Neural cell (in vitro differentiated cells): ENCODE results near the gene EMC6. TPM values are rescaled to one million over a fixed set of nuclear protein-coding genes. Genes with fewer than 3 reads are reported as not detected.

Experiments
- H2AFZ ChIP-seq: fragments of 200-600, 300-800 bp; sonication (generic), shearing (Covaris generic); 2 replicates; pipeline ENCODE4 v1.6.0; 2014; ENCODE audit warnings: low read depth, mild to moderate bottlenecking, antibody characterized with exemption, low read length, moderate library complexity
- H3F3A ChIP-seq: fragments of 200-600 bp; shearing (Covaris generic); 2 replicates; pipeline ENCODE4 v1.6.1; 2016; ENCODE audit warnings: mild to moderate bottlenecking, moderate library complexity, mixed read lengths, antibody characterized with exemption, low read length; ENCODE audit not compliant: insufficient read depth, poor library complexity, severe bottlenecking
- H3K27ac ChIP-seq: fragments of 200-600, 300-800 bp; sonication (generic), shearing (Covaris generic); 2 replicates; pipeline ENCODE4 v1.5.1; 2014; ENCODE audit warnings: mild to moderate bottlenecking, low read length, moderate library complexity
- H3K27me3 ChIP-seq: fragments of 300-800, 200-600 bp; sonication (generic), shearing (Covaris generic); 2 replicates; pipeline ENCODE4 v1.6.0; 2014; ENCODE audit warnings: mild to moderate bottlenecking, low read depth, low read length, moderate library complexity; ENCODE audit not compliant: insufficient read depth
- H3K36me3 ChIP-seq: fragments of 300-800, 200-600 bp; sonication (generic), shearing (Covaris generic); 2 replicates; pipeline ENCODE4 v1.5.1; 2014; ENCODE audit warnings: mild to moderate bottlenecking, antibody characterized with exemption, low read length, moderate library complexity; ENCODE audit not compliant: insufficient read depth
- H3K4me2 ChIP-seq: fragments of 300-800, 200-600 bp; sonication (generic), shearing (Covaris generic); 2 replicates; pipeline ENCODE4 v1.6.0; 2014; ENCODE audit warnings: mild to moderate bottlenecking, low read length
- H3K4me3 ChIP-seq: fragments of 300-800, 200-600 bp; sonication (generic), shearing (Covaris generic); 2 replicates; pipeline ENCODE4 v1.5.1; 2014; ENCODE audit warnings: mild to moderate bottlenecking, low read length, moderate library complexity
- H3K79me2 ChIP-seq: fragments of 200-600 bp; shearing (Covaris generic); replicated peaks from 2 replicates; pipeline ENCODE4 v1.6.0; 2014; ENCODE audit warnings: mild to moderate bottlenecking, low read length, moderate library complexity; ENCODE audit not compliant: insufficient read depth
- H3K9ac ChIP-seq: fragments of 300-800, 200-600 bp; sonication (generic), shearing (Covaris generic); 2 replicates; pipeline ENCODE4 v1.6.1; 2016; ENCODE audit warnings: mild to moderate bottlenecking, low read length, mixed read lengths
- H3K9me2 ChIP-seq: fragments of 200-600 bp; shearing (Covaris generic); 2 replicates; pipeline ENCODE4 v1.6.1; 2016; ENCODE audit warnings: mild to moderate bottlenecking, low read length, mixed read lengths; ENCODE audit not compliant: insufficient read depth
- H3K9me3 ChIP-seq: fragments of 200-600, 300-800 bp; sonication (generic), shearing (Covaris generic); 2 replicates; pipeline ENCODE4 v1.6.1; 2016; ENCODE audit warnings: mild to moderate bottlenecking, mixed run types, low read length, moderate library complexity, mixed read lengths
- H4K20me1 ChIP-seq: fragments of 200-600 bp; shearing (Covaris generic); 2 replicates; pipeline ENCODE4 v1.6.1; 2016; ENCODE audit warnings: mild to moderate bottlenecking, mixed run types; ENCODE audit not compliant: insufficient read depth
- EP300 ChIP-seq: fragments of 450-650 bp; conservative IDR thresholded peaks from 2 replicates; pipeline ENCODE4 v1.6.1; 2014; ENCODE audit warnings: antibody characterized with exemption, mild to moderate bottlenecking, moderate library complexity; ENCODE audit not compliant: poor library complexity, severe bottlenecking
- EZH2 ChIP-seq: fragments of 200-600, 300-800 bp; shearing (Covaris generic), sonication (generic); IDR thresholded peaks from 2 replicates; pipeline ENCODE4 v1.6.1; 2014; ENCODE audit warnings: antibody characterized with exemption, low read length, borderline replicate concordance, mild to moderate bottlenecking; ENCODE audit not compliant: insufficient read depth, poor library complexity, severe bottlenecking
- MXI1 ChIP-seq: fragments of 450-650 bp; conservative IDR thresholded peaks from 2 replicates; pipeline ENCODE4 v1.6.1; 2014; ENCODE audit warnings: antibody characterized with exemption, mild to moderate bottlenecking; ENCODE audit not compliant: poor library complexity, severe bottlenecking
- POLR2AphosphoS5 ChIP-seq: IDR thresholded peaks from 2 replicates; pipeline ENCODE4 v1.6.1; 2012
- RAD21 ChIP-seq: fragments of 450-650 bp; conservative IDR thresholded peaks from 2 replicates; pipeline ENCODE4 v1.6.1; 2014; ENCODE audit warnings: antibody characterized with exemption, mild to moderate bottlenecking, moderate library complexity
- SMC3 ChIP-seq: fragments of 450-650 bp; conservative IDR thresholded peaks from 2 replicates; pipeline ENCODE4 v1.6.1; 2014; ENCODE audit warnings: antibody characterized with exemption, mild to moderate bottlenecking, moderate library complexity; ENCODE audit not compliant: poor library complexity
- TAF1 ChIP-seq: IDR thresholded peaks from 2 replicates; pipeline ENCODE4 v1.6.1; 2012; ENCODE audit warnings: low read depth
- polyA minus RNA-seq: library from RNA; depleted of rRNA, polyadenylated mRNA; stranded (reverse); fragments of >200 nt; gene quantifications from 2 replicates; pipeline ENCODE4 v1.2.3, GENCODE V29; 2014
- polyA plus RNA-seq: library from polyadenylated mRNA; depleted of rRNA; stranded (reverse); fragments of >200 nt; gene quantifications from 2 replicates; pipeline ENCODE4 v1.2.3, GENCODE V29; 2014
- TF ChIP-seq, protein P1 (sequence below): fragments of 450-650 bp; IDR thresholded peaks from 2 replicates; pipeline ENCODE4 v1.5.1; 2014; ENCODE audit warnings: antibody characterized with exemption, mild to moderate bottlenecking, moderate library complexity; ENCODE audit not compliant: poor library complexity, severe bottlenecking
- TF ChIP-seq, protein P2 (sequence below): IDR thresholded peaks from 2 replicates; pipeline ENCODE4 v1.6.1; 2012; ENCODE audit warnings: borderline replicate concordance

Gene EMC6
- 61.7 and 87.8 TPM in 2 replicates for polyA plus RNA-seq
- polyA minus RNA-seq: 22.8 and 30.9 TPM in 2 replicates

DNA sequence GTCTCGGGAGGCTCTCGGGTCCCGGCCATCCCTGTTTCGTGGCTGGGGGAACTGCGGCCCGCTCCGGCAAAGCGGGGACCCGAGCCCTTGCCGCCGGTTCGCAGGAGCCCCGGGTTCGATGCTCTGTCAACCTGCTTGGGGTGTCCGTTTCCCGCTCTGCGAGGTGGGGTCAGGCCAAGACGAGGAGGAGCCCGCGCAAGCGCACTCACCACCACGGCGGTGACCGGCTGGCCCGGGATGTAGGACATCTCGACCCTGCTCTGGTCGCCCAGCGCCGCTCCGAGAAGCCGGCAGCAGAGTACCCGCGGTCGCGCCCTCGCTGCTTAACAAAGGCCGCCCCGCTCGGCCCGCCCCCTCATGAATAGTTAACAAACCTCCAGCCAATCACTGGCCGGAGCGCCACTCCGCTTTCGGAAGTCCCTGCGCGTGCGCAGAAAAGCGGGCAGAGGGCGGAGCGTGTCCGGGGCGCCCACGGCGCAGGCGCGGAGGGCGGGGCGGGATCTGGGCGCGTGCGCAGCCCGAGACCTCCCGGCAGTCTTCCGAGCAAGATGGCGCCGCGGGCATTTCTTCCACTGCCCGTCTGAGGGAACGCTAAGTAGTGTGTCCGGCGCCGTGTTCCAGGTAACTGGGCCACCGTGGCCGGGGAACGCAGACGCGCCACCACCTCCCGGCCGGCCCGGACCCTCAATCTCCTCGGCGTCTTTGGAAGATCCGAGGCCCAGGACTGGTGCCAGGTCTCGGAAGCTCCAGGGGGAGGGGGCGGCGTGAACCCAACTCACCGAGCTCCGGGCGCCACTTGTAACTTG lies at the start of gene EMC6, which contains the start of gene TAX1BP3:
Gene EMC6, plus strand, starts transcription at position 534 of the 806 bp plus-strand sequence. CDS start 335 bp downstream, outside the sequence.
Gene TAX1BP3, minus strand, starts transcription at position 300 of the 806 bp plus-strand sequence. Its CDS starts 52 bp downstream, at position 248.
- Histone ChIP-seq H3K27ac (peak within 1 kb of the TSS; percentile 93), H3K9ac (peak within 1 kb of the TSS; percentile 97), H3K4me2 (peak within 1 kb of the TSS; percentile 92), H3K36me3 (no peaks in the 10 kb centered on the region), H2AFZ (peak within 1 kb of the TSS; percentile 90), H3K9me3 (no peaks in the 10 kb centered on the region), H4K20me1 (no peaks in the 10 kb centered on the region), H3K79me2 (peaks cover 30% of the 10 kb centered on the region), H3K9me2 (no peaks in the 10 kb centered on the region), H3F3A (no peaks in the 10 kb centered on the region), H3K4me3 (peak within 1 kb of the TSS; percentile 100), H3K27me3 (no peaks in the 10 kb centered on the region)
- TF ChIP-seq EP300 (no peak), RAD21 (no peak), SMC3 (no peak), MXI1 (peak; percentile 72), TAF1 (peak; percentile 98), EZH2 (no peak), POLR2AphosphoS5 (peak; percentile 95)
- TF ChIP-seq, protein P1, sequence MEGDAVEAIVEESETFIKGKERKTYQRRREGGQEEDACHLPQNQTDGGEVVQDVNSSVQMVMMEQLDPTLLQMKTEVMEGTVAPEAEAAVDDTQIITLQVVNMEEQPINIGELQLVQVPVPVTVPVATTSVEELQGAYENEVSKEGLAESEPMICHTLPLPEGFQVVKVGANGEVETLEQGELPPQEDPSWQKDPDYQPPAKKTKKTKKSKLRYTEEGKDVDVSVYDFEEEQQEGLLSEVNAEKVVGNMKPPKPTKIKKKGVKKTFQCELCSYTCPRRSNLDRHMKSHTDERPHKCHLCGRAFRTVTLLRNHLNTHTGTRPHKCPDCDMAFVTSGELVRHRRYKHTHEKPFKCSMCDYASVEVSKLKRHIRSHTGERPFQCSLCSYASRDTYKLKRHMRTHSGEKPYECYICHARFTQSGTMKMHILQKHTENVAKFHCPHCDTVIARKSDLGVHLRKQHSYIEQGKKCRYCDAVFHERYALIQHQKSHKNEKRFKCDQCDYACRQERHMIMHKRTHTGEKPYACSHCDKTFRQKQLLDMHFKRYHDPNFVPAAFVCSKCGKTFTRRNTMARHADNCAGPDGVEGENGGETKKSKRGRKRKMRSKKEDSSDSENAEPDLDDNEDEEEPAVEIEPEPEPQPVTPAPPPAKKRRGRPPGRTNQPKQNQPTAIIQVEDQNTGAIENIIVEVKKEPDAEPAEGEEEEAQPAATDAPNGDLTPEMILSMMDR: no peak
- TF ChIP-seq, protein P2, sequence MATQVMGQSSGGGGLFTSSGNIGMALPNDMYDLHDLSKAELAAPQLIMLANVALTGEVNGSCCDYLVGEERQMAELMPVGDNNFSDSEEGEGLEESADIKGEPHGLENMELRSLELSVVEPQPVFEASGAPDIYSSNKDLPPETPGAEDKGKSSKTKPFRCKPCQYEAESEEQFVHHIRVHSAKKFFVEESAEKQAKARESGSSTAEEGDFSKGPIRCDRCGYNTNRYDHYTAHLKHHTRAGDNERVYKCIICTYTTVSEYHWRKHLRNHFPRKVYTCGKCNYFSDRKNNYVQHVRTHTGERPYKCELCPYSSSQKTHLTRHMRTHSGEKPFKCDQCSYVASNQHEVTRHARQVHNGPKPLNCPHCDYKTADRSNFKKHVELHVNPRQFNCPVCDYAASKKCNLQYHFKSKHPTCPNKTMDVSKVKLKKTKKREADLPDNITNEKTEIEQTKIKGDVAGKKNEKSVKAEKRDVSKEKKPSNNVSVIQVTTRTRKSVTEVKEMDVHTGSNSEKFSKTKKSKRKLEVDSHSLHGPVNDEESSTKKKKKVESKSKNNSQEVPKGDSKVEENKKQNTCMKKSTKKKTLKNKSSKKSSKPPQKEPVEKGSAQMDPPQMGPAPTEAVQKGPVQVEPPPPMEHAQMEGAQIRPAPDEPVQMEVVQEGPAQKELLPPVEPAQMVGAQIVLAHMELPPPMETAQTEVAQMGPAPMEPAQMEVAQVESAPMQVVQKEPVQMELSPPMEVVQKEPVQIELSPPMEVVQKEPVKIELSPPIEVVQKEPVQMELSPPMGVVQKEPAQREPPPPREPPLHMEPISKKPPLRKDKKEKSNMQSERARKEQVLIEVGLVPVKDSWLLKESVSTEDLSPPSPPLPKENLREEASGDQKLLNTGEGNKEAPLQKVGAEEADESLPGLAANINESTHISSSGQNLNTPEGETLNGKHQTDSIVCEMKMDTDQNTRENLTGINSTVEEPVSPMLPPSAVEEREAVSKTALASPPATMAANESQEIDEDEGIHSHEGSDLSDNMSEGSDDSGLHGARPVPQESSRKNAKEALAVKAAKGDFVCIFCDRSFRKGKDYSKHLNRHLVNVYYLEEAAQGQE: peak; percentile 74

DNA sequence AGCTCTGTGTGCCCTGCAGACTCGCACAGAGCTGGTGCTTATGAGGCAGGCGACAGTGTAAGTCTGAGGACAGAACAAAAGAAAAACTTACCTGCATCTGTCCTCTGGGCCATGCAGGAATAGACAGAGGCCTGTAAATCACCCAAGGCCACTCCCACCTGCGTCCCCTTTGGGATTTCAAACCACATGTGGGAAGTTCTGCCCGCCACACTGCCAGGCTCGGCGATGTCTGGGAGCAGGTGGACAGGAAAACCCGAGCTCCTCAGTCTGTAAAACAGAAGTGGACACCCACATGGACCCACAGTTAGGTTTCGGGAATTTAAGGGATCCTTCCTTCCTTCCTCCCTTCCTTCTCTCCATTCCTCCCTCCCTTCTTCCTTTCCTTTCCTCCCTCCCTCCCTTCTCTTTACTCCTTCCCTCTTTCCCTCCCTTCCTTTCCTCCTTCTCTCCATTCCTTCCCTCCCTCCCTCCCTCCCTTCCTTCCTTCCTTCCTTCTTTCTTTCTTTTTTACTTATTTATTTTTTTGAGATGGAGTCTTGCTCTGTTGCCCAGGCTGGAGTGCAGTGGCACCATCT lies 47.4 kb upstream of the EMC6 start:
- no peaks in the 10 kb centered on the region for H3F3A ChIP-seq
- no peak overlapping the region for H3K4me2 ChIP-seq
- no peak overlapping the region for H3K9ac ChIP-seq
- H3K9me2 ChIP-seq: no peaks in the 10 kb centered on the region
- H3K9me3 ChIP-seq: peaks cover 3% of the 10 kb centered on the region
- H3K4me3 ChIP-seq: no peak overlapping the region
- H2AFZ ChIP-seq: no peak overlapping the region
- TF ChIP-seq EZH2 (no peak), POLR2AphosphoS5 (no peak), MXI1 (no peak), SMC3 (no peak)
- no peaks in the 10 kb centered on the region for H3K79me2 ChIP-seq
- no peaks in the 10 kb centered on the region for H4K20me1 ChIP-seq
- no peaks in the 10 kb centered on the region for H3K27me3 ChIP-seq
- H3K36me3 ChIP-seq: peaks cover 10% of the 10 kb centered on the region
- no peak overlapping the region for H3K27ac ChIP-seq
